Uterus (tissue), 4 donors: ENCODE measurements around the gene ADGRD1. TPM values are rescaled to one million over a fixed set of nuclear protein-coding genes. Genes with fewer than 3 reads are reported as not detected.

ENCODE experiments used
- DNase-seq, 2 donors: peaks; one replicate each; pipeline ENCODE4 v3.0.0-alpha.2; 2019 to 2020
- H3K27ac ChIP-seq, 2 donors: fragments of 200-600 bp; sonication (generic); 1 replicate in 1 of 2; 2 replicates in 1 of 2; pipeline ENCODE4 v1.5.1; 2016 to 2018
- H3K27me3 ChIP-seq, 2 donors: fragments of 200-600 bp; sonication (generic); one replicate each; pipeline ENCODE4 v1.5.1; 2018 to 2019; ENCODE audit warnings: control low read depth in 1 of 2
- H3K36me3 ChIP-seq, 2 donors: fragments of 200-600 bp; sonication (generic); one replicate each; pipeline ENCODE4 v1.5.1; 2019; ENCODE audit warnings: control low read depth in 1 of 2
- H3K4me1 ChIP-seq, 2 donors: fragments of 200-600 bp; sonication (generic); one replicate each; pipeline ENCODE4 v1.5.1; 2018 to 2019; ENCODE audit warnings: control low read depth in 1 of 2
- H3K4me3 ChIP-seq, 2 donors: fragments of 200-600 bp; sonication (generic); 1 replicate in 1 of 2; 2 replicates in 1 of 2; pipeline ENCODE4 v1.5.1; 2018 to 2019; ENCODE audit warnings: mild to moderate bottlenecking in 1 of 2
- H3K9me3 ChIP-seq, 2 donors: fragments of 200-600 bp; sonication (generic); one replicate each; pipeline ENCODE4 v1.5.1; 2019; ENCODE audit warnings: control low read depth in 1 of 2
- POLR2A ChIP-seq, 2 donors: fragments of 450-650 bp; IDR thresholded peaks; one replicate each; pipeline ENCODE4 v1.6.1; 2016; ENCODE audit warnings: antibody characterized with exemption in 2 of 2, mild to moderate bottlenecking in 1 of 2, moderate library complexity in 1 of 2
- intact Hi-C: fragments of 100-400 bp; cut with DNase I; formaldehyde crosslinking; loops from one replicate; pipeline ENCODE4 v1.15.1; 2023; ENCODE audit warnings: low total_unique reads
- total RNA-seq, 4 donors: library from RNA; depleted of rRNA in 3 of 4; stranded (reverse); fragments of >200 nt in 3 of 4; gene quantifications; one replicate each; pipeline versions ENCODE4 v1.1.0 to v1.2.4, GENCODE V29; 2014 to 2023
- TF ChIP-seq, protein P1 (sequence below), 4 experiments: fragments of 200-600 bp in 2 of 4; fragments of 450-650 bp in 2 of 4; sonication (generic) in 2 of 4; IDR thresholded peaks; one replicate each; pipeline ENCODE4 v1.5.1; 2016 to 2019; ENCODE audit warnings: antibody characterized with exemption in 4 of 4, mild to moderate bottlenecking in 2 of 4, moderate library complexity in 1 of 4
- donor health status: DM: yes; HTN: yes; CAD: no.

The ADGRD1 gene
- total RNA-seq, 4 donors from 2014 or later = 13.5 to 89.9 (median 33.7) TPM

DNA sequence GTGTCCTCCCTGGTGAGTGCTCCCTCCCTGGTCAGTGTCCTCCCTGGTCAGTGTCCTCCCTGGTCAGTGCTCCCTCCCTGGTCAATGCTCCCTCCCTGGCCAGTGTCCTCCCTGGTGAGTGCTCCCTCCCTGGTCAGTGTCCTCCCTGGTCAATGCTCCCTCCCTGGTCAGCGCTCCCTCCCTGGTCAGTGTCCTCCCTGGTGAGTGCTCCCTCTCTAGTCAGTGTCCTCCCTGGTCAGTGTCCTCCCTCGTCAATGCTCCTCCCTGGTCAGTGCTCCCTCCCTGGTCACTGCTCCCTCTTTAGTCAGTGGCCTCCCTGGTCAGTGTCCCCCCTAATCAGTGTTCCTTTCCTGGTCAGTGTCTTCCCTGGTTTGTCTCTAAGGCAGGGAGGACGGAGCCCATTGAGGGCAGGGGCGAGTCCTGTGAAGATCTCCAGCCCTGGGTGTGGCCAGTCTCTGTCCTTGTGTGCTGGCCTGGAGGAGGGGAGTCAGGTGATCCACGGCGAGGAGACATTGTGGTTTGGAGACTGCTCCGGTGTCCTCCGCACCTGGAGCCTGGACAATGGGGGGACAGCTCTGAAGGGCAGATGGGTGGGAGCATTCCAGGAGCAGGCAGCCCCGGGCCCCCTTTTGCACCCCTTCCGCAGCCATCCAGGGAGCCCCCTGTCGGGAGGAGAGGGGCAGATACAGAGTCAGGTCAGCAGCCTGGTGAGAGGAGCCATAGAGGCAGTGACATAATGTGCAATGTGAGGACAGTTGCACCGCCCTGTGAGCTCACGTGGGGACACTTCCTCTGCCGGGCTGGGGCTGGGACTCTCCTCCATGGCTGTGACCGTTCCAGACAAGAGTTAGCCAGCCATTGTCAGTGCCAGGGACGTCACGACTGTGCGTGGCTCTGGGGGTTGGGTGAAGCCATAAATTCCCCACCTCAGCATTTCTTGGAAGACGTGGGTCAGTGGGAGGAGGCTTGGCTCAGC is 93.4 kb downstream of the ADGRD1 start:
- Histone ChIP-seq H3K9me3 (no peaks in the 10 kb centered on the region), H3K27me3 (no peaks in the 10 kb centered on the region), H3K4me1 (no peaks in the 10 kb centered on the region), H3K27ac (no peak overlapping the region), H3K4me3 (no peak overlapping the region), H3K36me3 (no peaks in the 10 kb centered on the region)
- no peak for DNase-seq
- intact Hi-C loops = no loop called here
- TF ChIP-seq POLR2A (IDR thresholded peaks at IDR 0.05) = no peak
- TF ChIP-seq, protein P1, sequence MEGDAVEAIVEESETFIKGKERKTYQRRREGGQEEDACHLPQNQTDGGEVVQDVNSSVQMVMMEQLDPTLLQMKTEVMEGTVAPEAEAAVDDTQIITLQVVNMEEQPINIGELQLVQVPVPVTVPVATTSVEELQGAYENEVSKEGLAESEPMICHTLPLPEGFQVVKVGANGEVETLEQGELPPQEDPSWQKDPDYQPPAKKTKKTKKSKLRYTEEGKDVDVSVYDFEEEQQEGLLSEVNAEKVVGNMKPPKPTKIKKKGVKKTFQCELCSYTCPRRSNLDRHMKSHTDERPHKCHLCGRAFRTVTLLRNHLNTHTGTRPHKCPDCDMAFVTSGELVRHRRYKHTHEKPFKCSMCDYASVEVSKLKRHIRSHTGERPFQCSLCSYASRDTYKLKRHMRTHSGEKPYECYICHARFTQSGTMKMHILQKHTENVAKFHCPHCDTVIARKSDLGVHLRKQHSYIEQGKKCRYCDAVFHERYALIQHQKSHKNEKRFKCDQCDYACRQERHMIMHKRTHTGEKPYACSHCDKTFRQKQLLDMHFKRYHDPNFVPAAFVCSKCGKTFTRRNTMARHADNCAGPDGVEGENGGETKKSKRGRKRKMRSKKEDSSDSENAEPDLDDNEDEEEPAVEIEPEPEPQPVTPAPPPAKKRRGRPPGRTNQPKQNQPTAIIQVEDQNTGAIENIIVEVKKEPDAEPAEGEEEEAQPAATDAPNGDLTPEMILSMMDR (IDR thresholded peaks at IDR 0.05) = no peak

DNA sequence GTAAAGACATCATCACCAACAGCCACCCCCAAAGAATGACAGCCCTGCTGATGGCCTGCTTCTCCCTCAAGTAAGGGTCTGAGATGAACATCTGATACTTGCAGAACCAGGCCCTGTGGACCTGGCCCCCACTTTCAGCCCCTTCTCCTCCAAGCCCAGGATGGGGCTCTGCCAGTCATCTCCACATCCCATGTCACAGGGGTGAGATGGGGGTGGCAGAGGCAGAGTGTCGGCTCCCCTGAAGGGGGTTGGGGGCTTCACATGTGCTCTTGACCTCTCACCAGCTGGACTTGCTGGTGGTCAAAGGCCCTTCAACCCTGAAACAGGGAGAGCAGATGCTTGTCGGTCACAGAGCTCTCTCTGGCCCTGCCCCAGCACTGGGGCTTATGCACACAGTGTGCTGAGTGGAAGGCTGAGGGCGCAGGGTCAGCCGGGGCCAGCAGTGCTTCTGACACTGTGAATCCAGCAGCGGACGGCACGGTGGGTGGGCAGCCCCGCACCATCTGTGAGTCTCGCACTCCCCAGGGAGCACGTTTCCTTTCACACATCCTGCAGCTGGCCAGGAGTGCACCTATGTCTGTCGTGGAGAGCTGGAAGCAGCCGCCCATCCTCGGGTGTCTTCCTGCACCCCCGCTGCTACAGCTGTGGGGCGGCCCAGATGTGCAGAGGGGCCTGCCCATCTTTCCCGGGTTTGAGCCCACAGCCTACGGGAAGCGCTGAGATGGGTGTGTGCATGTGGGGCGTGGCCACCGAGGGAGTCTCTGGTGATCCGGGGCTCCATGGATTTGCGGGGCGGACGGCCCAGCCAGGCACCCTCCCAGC is 94.3 kb downstream of the ADGRD1 start:
- Histone ChIP-seq H3K4me1 (no peaks in the 10 kb centered on the region), H3K9me3 (no peaks in the 10 kb centered on the region), H3K27ac (no peak overlapping the region), H3K36me3 (no peaks in the 10 kb centered on the region), H3K27me3 (no peaks in the 10 kb centered on the region), H3K4me3 (no peak overlapping the region)
- intact Hi-C loops = no loop called here
- TF ChIP-seq, protein P1 (IDR thresholded peaks at IDR 0.05) = no peak
- TF ChIP-seq POLR2A (IDR thresholded peaks at IDR 0.05) = no peak
- DNase-seq = peak in 1 of 2 donors; percentile 24

DNA sequence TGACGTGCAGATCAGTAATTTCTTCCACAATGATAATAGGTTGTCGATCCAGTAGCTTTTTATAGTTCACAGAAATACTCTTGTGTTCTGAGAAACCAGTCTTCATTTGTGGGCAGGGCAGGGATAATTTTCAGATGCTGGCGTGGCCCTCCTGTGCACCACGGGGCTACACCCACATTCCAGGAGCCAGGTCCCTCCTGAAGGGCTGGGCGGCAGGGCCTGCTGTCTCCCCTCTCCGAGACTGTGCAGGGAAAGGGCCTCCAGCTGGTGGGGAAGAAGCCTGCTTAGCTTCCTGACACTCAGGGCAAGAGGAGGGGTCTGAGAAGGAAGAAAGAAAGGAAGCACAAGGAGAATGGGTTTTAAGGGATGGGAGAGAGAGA is 94.9 kb downstream of the ADGRD1 start:
- TF ChIP-seq, protein P1 (IDR thresholded peaks at IDR 0.05) = no peak
- TF ChIP-seq POLR2A (IDR thresholded peaks at IDR 0.05) = no peak
- H3K36me3 ChIP-seq = no peaks in the 10 kb centered on the region
- no peak overlapping the region for H3K4me3 ChIP-seq
- H3K27me3 ChIP-seq = no peaks in the 10 kb centered on the region
- no peaks in the 10 kb centered on the region for H3K9me3 ChIP-seq
- H3K27ac ChIP-seq = no peak overlapping the region
- no peak for DNase-seq
- no peaks in the 10 kb centered on the region for H3K4me1 ChIP-seq
- intact Hi-C loops = no loop called here

DNA sequence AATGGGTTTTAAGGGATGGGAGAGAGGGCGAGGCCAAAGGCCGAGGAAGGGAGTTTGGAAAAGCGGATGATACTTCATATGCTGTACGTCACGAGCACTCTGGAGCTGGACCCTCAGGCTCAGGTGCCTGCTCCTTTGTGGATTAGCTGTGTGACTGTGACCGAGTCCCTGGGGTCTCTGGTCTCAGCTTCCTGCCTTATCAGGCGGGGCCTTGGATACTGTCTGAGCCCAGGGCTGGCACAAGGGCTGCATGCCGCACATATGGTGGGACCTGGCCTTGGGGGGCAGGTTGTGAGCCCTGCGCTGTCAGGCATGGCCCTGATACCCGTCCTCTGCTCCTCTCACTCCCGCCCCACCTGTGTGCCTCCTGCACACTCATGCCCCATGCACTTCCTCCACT is 95.3 kb downstream of the ADGRD1 start:
- Histone ChIP-seq H3K4me1 (no peaks in the 10 kb centered on the region), H3K4me3 (no peak overlapping the region), H3K36me3 (no peaks in the 10 kb centered on the region), H3K27ac (no peak overlapping the region), H3K27me3 (no peaks in the 10 kb centered on the region), H3K9me3 (no peaks in the 10 kb centered on the region)
- DNase-seq = no peak
- intact Hi-C loops = no loop called here
- TF ChIP-seq, protein P1 (IDR thresholded peaks at IDR 0.05) = no peak
- no peak for TF ChIP-seq POLR2A (IDR thresholded peaks at IDR 0.05)
